ENCODE results near the gene STAC3.

STAC3 gene

DNA sequence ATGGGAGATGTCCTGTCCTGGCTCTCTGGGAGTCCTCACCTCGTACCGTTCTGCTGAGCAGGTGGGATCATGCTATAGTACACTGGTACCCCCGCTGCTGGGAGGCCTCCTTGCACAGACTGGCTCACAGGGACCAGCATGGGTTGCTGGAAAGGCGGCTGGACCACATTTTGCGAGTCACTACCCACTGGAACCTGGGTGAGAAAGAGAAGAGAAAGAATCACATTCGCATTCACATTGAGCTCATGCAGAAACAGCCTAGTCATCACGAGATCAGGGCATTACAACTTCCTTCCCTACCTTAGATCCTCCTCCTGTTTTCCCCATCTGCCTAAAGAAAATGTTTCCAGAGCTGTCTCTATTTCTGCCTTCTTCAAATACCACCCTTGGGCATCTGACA lies 17.3 kb upstream of the STAC3 start:
- H3K27ac ChIP-seq (ENCODE audit: low read length): no peak overlapping the region
- no peak overlapping the region for H2AFZ ChIP-seq (ENCODE audit: low read depth, low read length)
- no peaks in the 10 kb centered on the region for H3K79me2 ChIP-seq (ENCODE audit: insufficient read depth, low read length)
- no peaks in the 10 kb centered on the region for H3K27me3 ChIP-seq (ENCODE audit: insufficient read depth, low read length, poor library complexity)
- H3K4me1 ChIP-seq (ENCODE audit: insufficient read depth, low read length): no peaks in the 10 kb centered on the region
- no peak overlapping the region for H3K9ac ChIP-seq (ENCODE audit: low read depth, low read length)
- ATAC-seq (ENCODE audit: insufficient read depth, low read depth): no peak
- no peak overlapping the region for H3K4me3 ChIP-seq (ENCODE audit: low read depth in 1 of 2, low read length in 2 of 2)
- H4K20me1 ChIP-seq (ENCODE audit: insufficient read depth, low read length): no peaks in the 10 kb centered on the region
- no peaks in the 10 kb centered on the region for H3K9me3 ChIP-seq (ENCODE audit: insufficient read depth, low read length, severe bottlenecking)
- H3K36me3 ChIP-seq (ENCODE audit: insufficient read depth, low read length): peaks cover 66% of the 10 kb centered on the region
- no peak for DNase-seq
- H3K4me2 ChIP-seq (ENCODE audit: insufficient read depth, low read length): no peak overlapping the region
- no peak for TF ChIP-seq EZH2 (IDR thresholded peaks at IDR 0.05; ENCODE audit: borderline replicate concordance, low read depth, low read length, severe bottlenecking)

DNA sequence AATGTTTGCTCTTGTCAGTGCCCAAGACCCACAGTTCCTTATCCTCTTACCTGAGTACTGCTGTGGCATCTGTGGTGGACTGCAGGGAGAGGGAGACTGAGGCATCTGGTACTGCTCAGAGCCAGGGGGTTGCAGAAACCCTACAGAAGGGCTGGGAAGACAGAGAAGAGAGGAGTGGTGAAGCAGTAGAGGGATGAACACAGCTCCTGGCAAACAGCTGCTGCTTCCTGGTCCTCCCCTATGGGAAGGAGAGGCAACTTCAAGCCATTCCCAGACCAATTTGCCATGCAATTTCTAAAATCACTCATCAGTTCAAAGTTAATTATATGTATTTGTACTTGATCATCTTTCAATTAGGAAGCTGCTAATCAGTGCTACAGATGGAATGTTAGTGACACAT lies 15.7 kb upstream of the STAC3 start:
- Histone ChIP-seq H2AFZ (ENCODE audit: low read depth, low read length) (no peak overlapping the region), H3K9me3 (ENCODE audit: insufficient read depth, low read length, severe bottlenecking) (no peaks in the 10 kb centered on the region), H3K9ac (ENCODE audit: low read depth, low read length) (no peak overlapping the region), H3K79me2 (ENCODE audit: insufficient read depth, low read length) (no peaks in the 10 kb centered on the region), H3K27ac (ENCODE audit: low read length) (no peak overlapping the region), H3K4me2 (ENCODE audit: insufficient read depth, low read length) (no peak overlapping the region), H3K4me3 (ENCODE audit: low read depth in 1 of 2, low read length in 2 of 2) (no peak overlapping the region), H3K36me3 (ENCODE audit: insufficient read depth, low read length) (peaks cover 61% of the 10 kb centered on the region), H3K4me1 (ENCODE audit: insufficient read depth, low read length) (no peaks in the 10 kb centered on the region), H3K27me3 (ENCODE audit: insufficient read depth, low read length, poor library complexity) (no peaks in the 10 kb centered on the region), H4K20me1 (ENCODE audit: insufficient read depth, low read length) (no peaks in the 10 kb centered on the region)
- TF ChIP-seq, protein P1, sequence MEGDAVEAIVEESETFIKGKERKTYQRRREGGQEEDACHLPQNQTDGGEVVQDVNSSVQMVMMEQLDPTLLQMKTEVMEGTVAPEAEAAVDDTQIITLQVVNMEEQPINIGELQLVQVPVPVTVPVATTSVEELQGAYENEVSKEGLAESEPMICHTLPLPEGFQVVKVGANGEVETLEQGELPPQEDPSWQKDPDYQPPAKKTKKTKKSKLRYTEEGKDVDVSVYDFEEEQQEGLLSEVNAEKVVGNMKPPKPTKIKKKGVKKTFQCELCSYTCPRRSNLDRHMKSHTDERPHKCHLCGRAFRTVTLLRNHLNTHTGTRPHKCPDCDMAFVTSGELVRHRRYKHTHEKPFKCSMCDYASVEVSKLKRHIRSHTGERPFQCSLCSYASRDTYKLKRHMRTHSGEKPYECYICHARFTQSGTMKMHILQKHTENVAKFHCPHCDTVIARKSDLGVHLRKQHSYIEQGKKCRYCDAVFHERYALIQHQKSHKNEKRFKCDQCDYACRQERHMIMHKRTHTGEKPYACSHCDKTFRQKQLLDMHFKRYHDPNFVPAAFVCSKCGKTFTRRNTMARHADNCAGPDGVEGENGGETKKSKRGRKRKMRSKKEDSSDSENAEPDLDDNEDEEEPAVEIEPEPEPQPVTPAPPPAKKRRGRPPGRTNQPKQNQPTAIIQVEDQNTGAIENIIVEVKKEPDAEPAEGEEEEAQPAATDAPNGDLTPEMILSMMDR (IDR thresholded peaks at IDR 0.05; ENCODE audit: borderline replicate concordance, extremely low read depth, low read length, poor library complexity, severe bottlenecking): no peak
- TF ChIP-seq EZH2 (IDR thresholded peaks at IDR 0.05; ENCODE audit: borderline replicate concordance, low read depth, low read length, severe bottlenecking): no peak
- no peak for DNase-seq
- ATAC-seq (ENCODE audit: insufficient read depth, low read depth): no peak

DNA sequence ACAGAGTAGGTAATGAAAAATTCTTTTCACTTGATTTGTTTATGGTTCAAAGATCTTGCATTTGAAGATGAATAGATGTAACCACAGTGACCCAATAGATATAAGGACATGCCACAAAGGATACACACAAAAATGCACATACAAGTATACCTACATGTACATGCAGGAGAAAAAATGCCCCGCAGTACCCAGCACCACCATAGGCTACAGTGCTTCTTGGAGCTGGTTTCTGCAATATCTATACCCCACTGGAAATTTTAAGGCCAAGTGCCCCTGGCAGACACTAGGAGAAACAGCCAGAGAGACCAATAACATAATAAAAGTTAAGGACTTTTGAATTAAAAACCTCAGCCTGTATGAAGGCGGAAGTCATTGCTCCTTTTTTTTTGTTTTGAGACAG lies 12.1 kb upstream of the STAC3 start:
- H3K4me2 ChIP-seq (ENCODE audit: insufficient read depth, low read length): no peak overlapping the region
- TF ChIP-seq EZH2 (IDR thresholded peaks at IDR 0.05; ENCODE audit: borderline replicate concordance, low read depth, low read length, severe bottlenecking): no peak
- TF ChIP-seq, protein P1 (IDR thresholded peaks at IDR 0.05; ENCODE audit: borderline replicate concordance, extremely low read depth, low read length, poor library complexity, severe bottlenecking): no peak
- no peak for DNase-seq

DNA sequence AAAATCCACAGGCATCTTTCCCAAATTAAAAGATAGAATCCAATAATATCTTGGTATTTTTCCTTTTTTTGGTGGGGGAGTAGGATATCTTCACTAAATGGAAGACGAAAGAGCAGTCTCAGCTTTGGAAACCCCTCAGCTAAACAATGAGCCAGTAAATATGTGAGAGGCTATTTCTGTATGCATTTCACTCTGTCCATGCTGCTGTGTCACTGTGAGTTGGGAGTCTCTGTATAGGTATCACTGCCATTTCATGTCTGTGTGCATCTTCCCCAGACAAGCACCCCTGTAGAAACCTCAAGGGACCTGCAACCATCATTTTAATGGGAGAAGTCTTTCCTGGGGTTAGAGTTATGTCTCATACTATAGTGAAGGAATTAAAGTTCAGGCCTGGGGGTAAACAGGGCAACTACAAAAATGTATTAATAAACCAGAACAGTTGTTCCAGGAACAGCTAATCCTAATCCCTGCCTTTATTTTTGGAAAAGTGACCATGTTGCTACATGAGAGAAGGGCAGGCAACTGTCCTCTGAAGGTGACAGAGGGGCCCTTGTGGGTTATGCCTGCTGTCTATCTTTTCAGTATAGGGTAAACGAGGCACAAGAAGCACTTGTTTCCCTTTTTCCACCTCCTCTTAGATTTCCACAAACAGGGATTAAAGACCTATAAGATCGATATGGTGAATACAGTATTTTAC lies 11.3 kb upstream of the STAC3 start:
- Histone ChIP-seq H3K9ac (ENCODE audit: low read depth, low read length) (no peak overlapping the region), H3K9me3 (ENCODE audit: insufficient read depth, low read length, severe bottlenecking) (no peaks in the 10 kb centered on the region), H4K20me1 (ENCODE audit: insufficient read depth, low read length) (no peaks in the 10 kb centered on the region), H2AFZ (ENCODE audit: low read depth, low read length) (no peak overlapping the region), H3K4me3 (ENCODE audit: low read depth in 1 of 2, low read length in 2 of 2) (no peak overlapping the region), H3K27ac (ENCODE audit: low read length) (no peak overlapping the region), H3K79me2 (ENCODE audit: insufficient read depth, low read length) (no peaks in the 10 kb centered on the region), H3K36me3 (ENCODE audit: insufficient read depth, low read length) (peaks cover 62% of the 10 kb centered on the region), H3K4me2 (ENCODE audit: insufficient read depth, low read length) (no peak overlapping the region), H3K4me1 (ENCODE audit: insufficient read depth, low read length) (no peaks in the 10 kb centered on the region), H3K27me3 (ENCODE audit: insufficient read depth, low read length, poor library complexity) (no peaks in the 10 kb centered on the region)
- DNase-seq (no peak), ATAC-seq (ENCODE audit: insufficient read depth, low read depth) (no peak)
- no peak for TF ChIP-seq EZH2 (IDR thresholded peaks at IDR 0.05; ENCODE audit: borderline replicate concordance, low read depth, low read length, severe bottlenecking)
- TF ChIP-seq, protein P1 (IDR thresholded peaks at IDR 0.05; ENCODE audit: borderline replicate concordance, extremely low read depth, low read length, poor library complexity, severe bottlenecking): no peak

More for the DNA sequence above, 12.1 kb upstream of the STAC3 start:
- no peak overlapping the region for H2AFZ ChIP-seq (ENCODE audit: low read depth, low read length)
- H3K27ac ChIP-seq (ENCODE audit: low read length): no peak overlapping the region
- H3K27me3 ChIP-seq (ENCODE audit: insufficient read depth, low read length, poor library complexity): no peaks in the 10 kb centered on the region
- no peaks in the 10 kb centered on the region for H3K79me2 ChIP-seq (ENCODE audit: insufficient read depth, low read length)
- no peak for ATAC-seq (ENCODE audit: insufficient read depth, low read depth)
- no peaks in the 10 kb centered on the region for H4K20me1 ChIP-seq (ENCODE audit: insufficient read depth, low read length)
- H3K36me3 ChIP-seq (ENCODE audit: insufficient read depth, low read length): peaks cover 61% of the 10 kb centered on the region
- no peaks in the 10 kb centered on the region for H3K4me1 ChIP-seq (ENCODE audit: insufficient read depth, low read length)
- no peak overlapping the region for H3K9ac ChIP-seq (ENCODE audit: low read depth, low read length)
- no peak overlapping the region for H3K4me3 ChIP-seq (ENCODE audit: low read depth in 1 of 2, low read length in 2 of 2)
- no peaks in the 10 kb centered on the region for H3K9me3 ChIP-seq (ENCODE audit: insufficient read depth, low read length, severe bottlenecking)
